Right ventricle myocardium inferior (tissue), 1 donor: ENCODE results near the gene GNPTG. TPM values are rescaled to one million over a fixed set of nuclear protein-coding genes. Genes with fewer than 3 reads are reported as not detected.

ENCODE experiments used
- ATAC-seq: fragments of 200-7000 bp; cut with Tn5 transposase; one replicate; pipeline ENCODE4 v1.9.1; 2020; ENCODE audit warnings: mild to moderate bottlenecking, moderate library complexity
- DNase-seq: peaks from one replicate; pipeline ENCODE4 v3.0.0; 2021; ENCODE audit errors: missing footprints
- intact Hi-C: fragments of 100-400 bp; cut with DNase I; formaldehyde crosslinking; loops from one replicate; pipeline ENCODE4 v1.11.0; 2022
- total RNA-seq: library from RNA; stranded (reverse); fragmentation: NEBNext Ultra II Directional; extraction: Animal tissue kit (Norgen Biotek cat#: 25700); gene quantifications from one replicate; pipeline ENCODE4 v1.2.1, GENCODE V29; 2021
- donor health status: DM: no; HTN: yes; CAD: no; lungs with severe emphysema.

Gene GNPTG
- total RNA-seq, 1 donor from 2014 or later, result 35.0 TPM

DNA sequence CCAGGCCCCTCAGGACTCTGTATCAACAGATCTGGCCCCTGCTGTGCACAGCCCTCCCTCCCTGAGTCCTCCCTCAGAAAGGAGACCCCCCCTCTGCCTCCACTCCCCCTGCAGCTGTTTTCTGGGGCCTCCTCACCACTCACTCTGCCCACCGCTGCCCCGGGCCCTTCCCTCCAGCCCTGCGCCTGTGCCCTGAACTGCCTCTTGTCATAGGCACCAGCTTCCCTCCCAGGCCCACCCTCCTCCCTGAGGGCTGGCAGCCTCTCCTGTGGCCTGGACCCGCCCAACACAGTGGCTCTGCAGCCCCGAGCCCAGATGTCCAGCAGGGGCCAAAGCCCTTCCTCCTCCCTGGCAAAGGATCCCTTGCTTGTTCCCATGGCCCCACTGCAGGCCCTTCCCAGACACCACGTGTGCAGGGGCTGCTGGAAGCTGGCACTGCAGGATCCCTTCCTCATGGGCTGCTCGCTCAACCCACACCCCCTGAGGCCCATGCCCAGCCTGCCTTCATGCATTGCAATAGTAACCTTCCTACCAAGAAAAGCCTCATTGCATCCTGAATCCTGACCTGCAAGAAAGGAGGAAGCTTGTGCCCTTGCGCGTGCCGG is 25.8 kb downstream of the GNPTG start:
- intact Hi-C loops, result no loop called here
- DNase-seq (peak; percentile 20), ATAC-seq (no peak)

- intact Hi-C loops, result no loop called here
- ATAC-seq, result no peak
- DNase-seq, result no peak
These were observed 26.5 kb downstream of the GNPTG start for GRCh38 chr16:1378087-1378803.

DNA sequence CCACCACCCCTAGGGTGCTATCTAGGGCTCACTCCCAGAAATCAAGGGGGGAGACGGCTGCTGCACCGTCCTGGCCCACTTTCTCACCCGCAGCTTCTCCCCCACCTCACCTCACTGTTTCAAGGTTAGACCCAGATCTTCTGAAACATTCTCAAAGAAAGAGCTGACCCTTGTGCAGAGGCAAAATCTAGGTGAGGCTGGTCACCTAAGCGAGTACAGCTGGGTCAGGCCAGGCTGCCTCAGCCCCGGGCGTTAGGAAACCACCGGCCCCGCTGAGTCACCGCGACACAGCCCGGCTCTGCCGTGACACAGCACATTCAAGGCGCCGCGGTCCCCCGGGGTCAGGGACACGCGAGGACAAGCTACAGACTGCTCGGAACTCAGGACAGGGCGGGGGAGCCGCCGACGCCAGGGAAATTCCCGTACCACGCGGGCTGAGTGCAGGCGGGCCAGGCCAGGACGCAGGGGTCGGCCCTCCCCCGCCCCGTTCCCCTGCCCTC is 27.1 kb downstream of the GNPTG start:
- intact Hi-C loops, result no loop called here

GRCh38 chr16:1379304-1380076 is 27.8 kb downstream of the GNPTG start:
- ATAC-seq (peak; percentile 74), DNase-seq (peak; percentile 76)
- intact Hi-C loops, result no loop called here

More for the DNA sequence above, 27.1 kb downstream of the GNPTG start:
- ATAC-seq (peak; percentile 86), DNase-seq (peak; percentile 93)

GRCh38 chr16:1380195-1380594 is 28.5 kb downstream of the GNPTG start:
- DNase-seq (no peak), ATAC-seq (no peak)
- intact Hi-C loops, result no loop called here

GRCh38 chr16:1381612-1382406 is 30.1 kb downstream of the GNPTG start:
- DNase-seq (no peak), ATAC-seq (no peak)
- intact Hi-C loops, result no loop called here

DNA sequence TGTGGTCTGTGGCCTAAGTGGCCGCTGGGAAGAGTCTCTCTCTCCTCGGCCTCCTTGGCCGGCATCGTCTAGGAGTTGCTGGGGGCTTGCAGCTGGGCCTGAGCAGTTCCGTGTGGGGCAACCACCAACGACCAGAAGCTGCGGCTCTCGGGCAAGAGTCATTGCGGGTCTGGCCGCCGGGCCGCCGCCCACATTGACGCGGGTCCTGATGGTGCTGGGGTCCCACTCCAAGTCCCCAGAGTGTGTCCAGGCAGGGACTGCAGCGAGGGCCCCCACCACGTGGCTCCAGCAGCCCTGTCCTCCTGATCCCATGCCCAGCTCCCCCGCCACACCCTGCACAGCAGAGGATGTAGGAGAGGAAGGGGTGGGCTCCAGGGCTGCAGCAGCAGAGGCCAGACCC is 31.8 kb downstream of the GNPTG start:
- no peak for DNase-seq
- intact Hi-C loops, result no loop called here
- ATAC-seq, result no peak

DNA sequence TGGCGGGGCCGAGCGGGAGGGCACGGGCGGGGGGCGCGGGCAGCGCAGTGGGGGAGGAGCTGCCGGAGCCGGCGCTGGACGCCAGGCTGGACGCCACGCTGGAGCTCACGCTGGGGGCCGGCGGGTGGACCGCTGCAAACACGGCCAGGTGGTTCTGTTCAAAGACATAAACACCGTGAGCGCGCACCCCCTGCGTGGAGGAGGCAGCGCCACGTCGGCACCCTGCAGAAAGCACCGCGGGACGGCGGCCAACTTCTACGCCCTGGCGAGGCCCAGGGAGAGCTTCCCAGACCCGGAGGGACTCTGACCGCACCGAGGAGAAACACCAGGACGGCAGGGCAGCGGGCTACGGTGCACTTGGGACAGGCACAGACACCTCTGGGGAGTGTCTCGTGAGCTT is 33.5 kb downstream of the GNPTG start:
- ATAC-seq (no peak), DNase-seq (no peak)
- intact Hi-C loops, result no loop called here

- intact Hi-C loops, result no loop called here
- ATAC-seq (no peak), DNase-seq (no peak)
These were observed 35.6 kb downstream of the GNPTG start for GRCh38 chr16:1387331-1387730.

DNA sequence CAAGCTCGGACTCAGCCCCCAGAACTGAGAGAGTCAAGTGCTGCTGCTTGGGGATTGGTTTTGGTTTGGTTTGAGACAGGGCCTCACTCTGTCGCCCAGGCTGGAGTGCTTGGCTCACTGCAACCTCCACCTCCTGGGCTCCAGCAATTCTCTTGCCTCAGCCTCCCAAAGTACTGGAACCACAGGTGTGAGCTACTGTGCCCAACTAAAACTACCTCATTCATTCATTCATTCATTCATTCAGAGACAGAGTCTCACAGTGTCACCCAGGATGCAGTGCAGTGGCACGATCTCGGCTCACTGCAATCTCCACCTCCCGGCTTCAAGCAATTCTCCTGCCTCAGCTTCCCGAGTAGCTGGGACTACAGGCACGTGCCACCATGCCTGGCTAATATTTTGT is 38.0 kb downstream of the GNPTG start:
- intact Hi-C loops, result no loop called here
- DNase-seq, result no peak
- ATAC-seq, result no peak

- ATAC-seq, result no peak
- peak; percentile 50 for DNase-seq
- intact Hi-C loops, result no loop called here
These were observed 38.6 kb downstream of the GNPTG start for GRCh38 chr16:1390239-1390779.

GRCh38 chr16:1392826-1393225 is 41.1 kb downstream of the GNPTG start:
- ATAC-seq (no peak), DNase-seq (peak; percentile 48)
- intact Hi-C loops, result no loop called here

DNA sequence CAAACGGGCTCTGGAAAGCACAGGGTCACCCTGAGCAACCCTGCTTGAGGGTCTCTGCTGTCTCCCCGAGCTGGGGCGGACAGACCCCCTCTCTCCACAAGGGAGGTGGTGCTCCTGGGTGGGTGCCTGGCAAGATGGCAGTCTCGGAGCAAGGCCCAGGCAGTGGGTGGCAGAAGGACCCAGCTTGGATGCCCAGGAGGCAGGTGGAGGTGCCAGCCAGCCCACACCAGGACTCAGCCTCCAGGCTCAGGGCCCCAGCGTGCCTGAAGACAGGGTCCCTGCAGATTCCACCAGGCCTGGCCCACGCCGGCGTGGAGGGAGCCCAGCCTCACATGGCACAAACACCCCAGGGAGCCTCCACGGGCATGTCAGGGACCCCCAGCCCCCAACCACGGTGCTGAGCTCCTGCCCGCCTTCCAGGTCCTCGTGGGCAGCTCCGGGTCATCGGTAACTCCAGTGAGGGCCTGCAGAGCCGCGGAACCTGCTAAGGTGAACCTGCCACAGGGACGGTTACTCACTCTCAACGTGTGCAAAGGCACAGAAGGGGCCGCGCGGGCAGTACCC is 42.0 kb downstream of the GNPTG start:
- DNase-seq, result peak; percentile 39
- intact Hi-C loops, result no loop called here
- no peak for ATAC-seq

DNA sequence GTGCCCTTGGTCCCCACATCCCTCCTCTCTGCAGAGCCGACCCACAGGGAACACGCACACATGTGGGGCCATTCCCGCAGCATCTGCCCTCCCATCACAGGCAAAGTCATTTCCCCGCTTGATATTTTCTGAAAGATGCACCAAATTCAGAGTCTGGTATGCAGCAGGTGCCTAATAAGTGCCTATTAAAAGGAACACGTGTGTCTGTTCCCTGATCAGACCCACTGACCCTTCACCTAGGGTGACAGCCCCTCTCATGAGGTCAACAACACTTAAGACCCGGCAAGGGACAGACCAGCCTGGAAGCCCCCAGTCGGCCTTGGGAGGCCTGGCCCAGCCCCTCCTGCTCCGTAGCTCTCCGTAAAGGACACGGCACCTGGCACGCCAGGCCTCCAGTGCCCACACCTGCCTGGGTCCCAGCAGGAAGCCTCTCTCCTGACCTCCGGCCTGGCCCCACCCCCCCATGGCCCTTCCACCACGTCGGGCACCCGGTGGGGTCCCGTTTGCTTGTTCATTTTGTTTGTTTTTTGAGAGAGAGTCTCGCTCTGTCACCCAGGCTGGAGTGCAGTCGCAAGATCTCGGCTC is 42.7 kb downstream of the GNPTG start:
- ATAC-seq (no peak), DNase-seq (peak; percentile 45)
- intact Hi-C loops, result no loop called here

GRCh38 chr16:1395444-1396031 is 43.8 kb downstream of the GNPTG start:
- DNase-seq (peak; percentile 40), ATAC-seq (no peak)
- intact Hi-C loops, result no loop called here

DNA sequence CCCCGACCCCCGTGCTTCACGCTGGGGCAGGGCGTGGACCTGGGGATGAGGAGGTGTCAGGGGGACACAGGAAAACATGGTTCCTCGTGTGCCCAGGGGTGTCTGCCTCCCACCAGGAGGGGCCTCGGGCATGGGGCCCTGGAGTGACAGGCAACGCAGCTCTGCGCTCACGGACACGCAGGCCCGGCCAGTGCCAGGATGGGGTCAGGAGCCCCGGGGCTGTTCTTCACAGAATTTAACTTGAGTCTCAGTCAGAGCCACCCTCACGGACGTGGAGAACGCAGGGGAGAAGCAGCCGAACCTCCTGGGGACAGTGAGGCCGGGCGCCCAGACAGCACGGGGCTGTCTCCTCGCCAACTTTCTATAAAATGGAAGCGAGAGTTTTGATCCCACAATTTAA is 46.0 kb downstream of the GNPTG start:
- intact Hi-C loops, result no loop called here
- DNase-seq, result peak; percentile 65
- no peak for ATAC-seq

GRCh38 chr16:1398351-1398750 is 46.6 kb downstream of the GNPTG start:
- intact Hi-C loops, result no loop called here
- DNase-seq (peak; percentile 4), ATAC-seq (no peak)
